OCI-LY3 (cell line): ENCODE measurements around the gene GMIP.
"Not testable (repeated sequence)": the region's sequence is repeated elsewhere in the genome, so short reads cannot be mapped to it uniquely, and the experiment has no call there.

Experiments
- H2AFZ ChIP-seq: fragments of 200-600, 300-600 bp; shearing (Covaris generic); 2 replicates; pipeline ENCODE4 v1.6.0; 2014; ENCODE audit warnings: antibody characterized with exemption, low read depth, low read length
- H3K27ac ChIP-seq: fragments of 200-600, 300-600 bp; sonication (generic); 2 replicates; pipeline ENCODE4 v1.5.1; 2014; ENCODE audit warnings: mild to moderate bottlenecking, low read length, moderate library complexity, mixed read lengths
- H3K27me3 ChIP-seq: fragments of 200-600, 300-600 bp; sonication (generic); 2 replicates; pipeline ENCODE4 v1.6.1; 2014; ENCODE audit warnings: low read depth, low read length, mixed read lengths
- H3K36me3 ChIP-seq: fragments of 200-600, 300-600 bp; sonication (generic); replicated peaks from 2 replicates; pipeline ENCODE3; 2014; ENCODE audit warnings: low read depth, low read length, mixed read lengths
- H3K4me1 ChIP-seq: fragments of 300-600, 200-600 bp; sonication (generic); 2 replicates; pipeline ENCODE4 v1.6.1; 2014; ENCODE audit warnings: low read length, mixed read lengths
- H3K4me2 ChIP-seq: fragments of 200-600, 300-600 bp; sonication (generic); 2 replicates; pipeline ENCODE4 v1.6.1; 2014; ENCODE audit warnings: low read length, mixed read lengths
- H3K4me3 ChIP-seq: fragments of 300-600, 200-600 bp; sonication (generic); 2 replicates; pipeline ENCODE4 v1.5.1; 2014; ENCODE audit warnings: antibody characterized with exemption, mild to moderate bottlenecking, low read length, moderate library complexity
- H3K79me2 ChIP-seq: fragments of 300-600, 200-600 bp; shearing (Covaris generic); 2 replicates; pipeline ENCODE4 v1.6.1; 2014; ENCODE audit warnings: mild to moderate bottlenecking, low read length, mixed read lengths
- H3K9ac ChIP-seq: fragments of 300-600, 200-600 bp; shearing (Covaris generic); 2 replicates; pipeline ENCODE4 v1.6.0; 2014; ENCODE audit warnings: mild to moderate bottlenecking, low read length, moderate library complexity
- H3K9me3 ChIP-seq: fragments of 200-600, 300-600 bp; shearing (Covaris generic); 2 replicates; pipeline ENCODE4 v1.6.1; 2014; ENCODE audit warnings: low read length, mixed read lengths; ENCODE audit not compliant: insufficient read depth
- H4K20me1 ChIP-seq: fragments of 200-600, 300-600 bp; sonication (generic); 2 replicates; pipeline ENCODE4 v1.6.1; 2016; ENCODE audit warnings: low read length, mixed read lengths; ENCODE audit not compliant: insufficient read depth
- CTCF ChIP-seq: fragments of 200-600, 300-600 bp; sonication (generic); IDR thresholded peaks from 2 replicates; pipeline ENCODE4 v1.5.1; 2014; ENCODE audit warnings: antibody characterized with exemption, low read length, low read depth
- EZH2phosphoT487 ChIP-seq: fragments of 200-600 bp; shearing (Covaris generic); IDR thresholded peaks from 2 replicates; pipeline ENCODE4 v1.6.1; 2018; ENCODE audit warnings: antibody characterized with exemption, mixed run types, low read depth

The GMIP gene

GRCh38 chr19:19610376-19611202 lies 32.9 kb downstream of the GMIP start:
- Histone ChIP-seq H3K4me3 (no peak overlapping the region), H3K27ac (no peak overlapping the region), H3K4me2 (no peak overlapping the region), H3K36me3 (no peaks in the 10 kb centered on the region), H2AFZ (no peak overlapping the region), H3K9me3 (no peaks in the 10 kb centered on the region), H4K20me1 (no peaks in the 10 kb centered on the region), H3K9ac (no peak overlapping the region), H3K27me3 (no peaks in the 10 kb centered on the region), H3K79me2 (no peaks in the 10 kb centered on the region), H3K4me1 (no peaks in the 10 kb centered on the region)
- TF ChIP-seq CTCF (no peak), EZH2phosphoT487 (no peak)

- H3K27me3 ChIP-seq, H3K4me2 ChIP-seq, H3K4me3 ChIP-seq, H3K9me3 ChIP-seq, H3K27ac ChIP-seq, H3K36me3 ChIP-seq, H4K20me1 ChIP-seq, H3K79me2 ChIP-seq, H2AFZ ChIP-seq, H3K9ac ChIP-seq, H3K4me1 ChIP-seq: not testable (repeated sequence)
These were observed 36.8 kb downstream of the GMIP start for GRCh38 chr19:19606686-19607085.

- no peaks in the 10 kb centered on the region for H4K20me1 ChIP-seq
- TF ChIP-seq EZH2phosphoT487 (no peak), CTCF (no peak)
- no peak overlapping the region for H3K4me2 ChIP-seq
- peaks cover 2% of the 10 kb centered on the region for H3K4me1 ChIP-seq
- no peak overlapping the region for H3K27ac ChIP-seq
- H3K36me3 ChIP-seq = no peaks in the 10 kb centered on the region
- no peaks in the 10 kb centered on the region for H3K9me3 ChIP-seq
- no peak overlapping the region for H3K4me3 ChIP-seq
- H2AFZ ChIP-seq = no peak overlapping the region
- no peak overlapping the region for H3K9ac ChIP-seq
- no peaks in the 10 kb centered on the region for H3K79me2 ChIP-seq
- no peaks in the 10 kb centered on the region for H3K27me3 ChIP-seq
These were observed 37.4 kb downstream of the GMIP start for GRCh38 chr19:19606021-19606420.

- H3K9me3 ChIP-seq = no peaks in the 10 kb centered on the region
- H4K20me1 ChIP-seq = no peaks in the 10 kb centered on the region
- H2AFZ ChIP-seq = no peak overlapping the region
- H3K36me3 ChIP-seq = no peaks in the 10 kb centered on the region
- H3K79me2 ChIP-seq = no peaks in the 10 kb centered on the region
- H3K4me3 ChIP-seq = no peak overlapping the region
- no peaks in the 10 kb centered on the region for H3K27me3 ChIP-seq
- H3K9ac ChIP-seq = no peak overlapping the region
- H3K4me2 ChIP-seq = no peak overlapping the region
- H3K4me1 ChIP-seq = peaks cover 21% of the 10 kb centered on the region
- no peak overlapping the region for H3K27ac ChIP-seq
- TF ChIP-seq CTCF (no peak), EZH2phosphoT487 (no peak)
These were observed 40.6 kb downstream of the GMIP start for GRCh38 chr19:19602713-19603324.
